Fibroblast of skin of abdomen (primary cell): ENCODE measurements around the gene GRAMD1B.

ENCODE experiments used
- DNase-seq: peaks from one replicate; pipeline ENCODE4 v3.0.0-alpha.2; 2013

GRAMD1B gene

GRCh38 chr11:123537726-123538125, 107.7 kb downstream of the GRAMD1B start:
- no peak for DNase-seq

DNA sequence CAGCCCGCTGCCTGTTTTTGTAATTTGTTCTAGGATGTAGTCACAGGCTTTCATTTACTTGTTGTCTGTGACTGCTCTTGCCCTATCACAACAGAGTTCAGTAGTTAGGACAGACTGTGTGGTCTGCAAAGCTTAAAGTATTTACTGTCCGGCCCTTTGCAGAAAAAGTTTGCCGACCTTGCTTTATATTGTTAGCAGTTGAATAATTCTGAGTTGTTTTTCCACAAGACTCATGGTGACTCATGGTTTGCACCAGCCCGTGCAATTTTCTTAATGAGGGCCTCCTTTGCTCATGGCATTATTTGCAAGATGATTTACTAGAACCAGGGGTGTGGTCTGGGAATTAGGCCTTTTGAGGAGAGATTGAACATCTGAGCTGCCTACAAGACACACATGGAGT, 113.7 kb downstream of the GRAMD1B start:
- peak; percentile 69 for DNase-seq

- no peak for DNase-seq
Measured at GRCh38 chr11:123544631-123545375, 114.7 kb downstream of the GRAMD1B start.

- DNase-seq: no peak
Measured at GRCh38 chr11:123545726-123546270, 115.7 kb downstream of the GRAMD1B start.

- DNase-seq: peak; percentile 66
Measured at GRCh38 chr11:123546515-123546914, 116.4 kb downstream of the GRAMD1B start.

DNA sequence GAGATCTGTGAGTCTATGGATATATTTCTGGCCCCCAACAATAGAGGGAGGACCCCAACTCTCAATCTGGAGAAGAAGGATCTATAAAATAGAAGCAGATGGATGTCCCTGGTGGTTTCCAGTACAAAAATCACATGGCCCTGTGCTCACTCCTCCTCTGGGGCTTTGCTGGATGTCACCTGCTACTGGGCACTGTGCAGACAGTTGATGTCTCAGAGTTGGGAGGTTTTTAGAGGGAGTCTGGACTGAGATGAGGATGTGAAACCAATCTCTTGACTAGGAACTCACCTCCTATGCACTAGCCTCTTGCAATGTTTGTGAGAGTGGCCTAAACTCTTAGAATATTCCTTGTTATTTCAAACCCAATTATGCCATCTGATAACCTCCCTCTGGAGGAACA, 117.1 kb downstream of the GRAMD1B start:
- no peak for DNase-seq

DNA sequence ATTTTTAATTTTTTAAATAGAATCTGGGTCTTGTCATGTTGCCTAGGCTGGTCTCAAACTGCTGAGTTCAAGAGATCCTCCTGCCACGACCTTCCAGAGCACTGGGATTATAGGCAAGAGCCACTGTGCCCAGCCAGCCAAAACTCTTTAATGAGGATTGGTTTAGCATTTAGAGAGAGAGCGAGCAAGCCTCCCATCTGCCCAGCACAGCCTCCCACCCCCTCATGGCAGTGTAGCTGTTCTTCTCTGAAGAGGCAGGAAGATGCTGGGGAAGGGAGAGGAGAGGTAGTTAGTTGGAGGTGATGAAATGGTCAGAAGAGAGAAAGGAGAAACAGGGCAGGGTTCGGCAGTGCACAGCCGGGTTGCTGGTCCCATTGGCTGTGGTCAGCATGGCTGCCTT, 118.7 kb downstream of the GRAMD1B start:
- DNase-seq: no peak

DNA sequence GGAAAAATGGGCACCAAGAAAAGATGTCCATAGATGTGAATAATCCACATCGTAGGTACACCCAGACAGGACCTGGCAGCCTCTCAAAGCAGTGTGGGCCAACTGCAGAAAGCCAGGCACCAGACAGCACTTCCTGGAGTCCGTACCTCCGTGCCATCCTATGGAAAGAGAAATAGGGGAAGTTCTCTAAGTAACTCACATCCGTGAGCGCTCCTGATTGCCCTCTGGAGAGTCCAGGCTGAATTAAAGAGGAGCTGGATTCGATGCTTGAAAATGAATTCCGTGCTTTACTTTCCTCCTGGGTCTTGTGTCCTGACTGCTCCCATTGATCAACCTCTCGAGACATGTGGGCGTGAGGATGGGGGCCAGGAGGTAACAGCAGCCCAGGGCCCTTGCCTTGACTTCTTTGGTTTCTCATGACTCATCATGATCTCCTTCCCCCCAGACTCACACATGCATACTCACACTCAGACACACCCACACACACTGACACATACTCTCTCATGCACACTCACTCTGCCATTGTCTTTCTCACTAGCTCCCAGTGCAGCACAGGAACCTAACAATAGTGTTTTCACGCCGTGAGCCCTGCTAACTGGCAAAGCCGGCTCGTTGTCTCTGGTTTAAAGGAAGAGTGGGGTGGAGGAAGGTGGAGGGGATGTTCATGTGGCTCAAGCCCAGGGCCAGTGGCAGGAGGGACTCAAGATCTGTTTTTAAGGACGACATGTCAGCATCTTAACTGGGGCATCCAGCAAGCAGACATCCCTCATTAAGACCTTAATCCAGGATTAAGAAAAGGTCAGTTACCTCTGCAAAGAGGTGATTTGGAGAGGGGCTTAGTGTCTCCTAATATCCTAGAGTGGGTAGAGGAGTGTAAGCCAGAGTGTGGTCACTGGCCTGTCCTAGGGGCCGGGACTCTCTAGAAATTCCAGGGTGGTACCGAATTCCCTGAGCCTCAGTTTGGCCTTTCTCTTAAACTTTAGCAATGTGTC, 120.2 kb downstream of the GRAMD1B start:
- peak; percentile 28 for DNase-seq

DNA sequence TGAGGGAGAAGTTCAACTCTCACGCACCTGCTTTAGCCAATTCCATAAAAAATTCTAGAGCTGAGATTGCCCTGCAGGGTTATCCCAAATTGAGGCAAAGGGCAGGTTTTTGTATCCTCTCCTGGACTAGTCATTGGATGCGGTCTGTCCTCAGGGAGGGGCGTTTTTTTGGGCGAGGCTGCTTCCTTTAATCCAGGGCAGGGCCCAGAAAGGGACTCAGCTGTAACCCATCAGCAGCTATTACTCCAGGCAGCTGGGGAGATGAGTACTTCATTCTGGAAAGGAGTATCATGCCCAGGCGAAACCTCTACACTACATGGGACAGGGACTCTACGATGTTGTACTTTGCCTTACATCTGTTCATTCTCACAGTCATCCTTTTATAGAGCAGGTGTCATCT, 121.0 kb downstream of the GRAMD1B start:
- no peak for DNase-seq

DNA sequence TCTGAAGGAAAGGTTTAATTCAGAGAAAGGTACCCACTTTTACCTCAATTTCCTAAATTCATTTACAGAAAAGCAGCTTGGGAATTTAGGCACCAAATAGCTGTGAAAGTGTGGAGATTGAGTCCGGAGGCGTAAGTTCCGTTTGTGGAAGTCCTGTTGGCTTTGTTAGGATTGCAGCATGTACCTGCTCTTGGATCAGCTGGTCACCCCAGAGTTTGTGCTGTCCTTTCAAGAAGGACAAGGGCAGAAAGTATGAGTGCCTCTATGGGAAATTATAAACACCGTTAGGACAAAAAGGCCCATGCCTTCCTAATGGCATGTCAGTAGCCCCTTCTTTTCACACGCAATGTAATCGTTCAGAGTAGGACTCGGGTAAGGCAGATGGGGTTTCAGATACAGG, 126.6 kb downstream of the GRAMD1B start:
- DNase-seq: no peak

DNA sequence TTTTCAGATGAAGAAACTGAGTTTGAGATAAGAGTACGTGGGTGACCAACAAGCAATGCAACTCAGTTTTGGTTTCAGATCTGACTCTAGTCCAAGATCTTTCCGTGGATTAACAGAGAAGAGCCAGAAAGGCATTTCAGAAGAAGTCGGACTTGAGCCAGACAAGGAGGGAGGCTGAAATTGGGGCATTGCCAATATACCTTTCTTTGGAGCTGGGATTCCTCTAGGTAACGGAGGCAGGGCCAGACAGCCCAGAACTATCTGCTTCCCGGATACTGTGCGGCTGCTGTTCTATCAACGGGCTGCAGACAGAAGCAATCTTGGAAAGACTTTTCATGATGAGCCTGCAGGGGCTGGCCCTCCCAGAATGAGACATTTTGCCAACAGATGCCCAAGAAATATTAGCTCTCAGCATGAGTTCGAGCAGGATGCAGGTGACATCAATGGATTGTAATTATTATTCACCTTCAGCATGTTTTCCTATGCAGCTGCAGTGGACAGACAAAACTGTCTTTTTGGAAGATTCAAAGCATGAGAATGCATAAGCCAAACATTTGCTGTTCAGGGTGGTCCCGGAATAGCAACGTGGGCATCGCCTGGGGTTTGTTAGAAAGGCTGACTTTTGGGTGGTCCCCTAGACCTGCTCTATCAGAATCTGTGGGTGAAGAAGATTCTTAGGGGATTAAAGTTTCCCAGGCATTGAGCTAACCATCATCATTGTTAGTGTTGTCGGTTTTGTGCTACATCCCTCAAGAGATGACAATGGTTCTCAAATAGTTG, 128.7 kb downstream of the GRAMD1B start:
- no peak for DNase-seq

GRCh38 chr11:123559523-123559955, 129.5 kb downstream of the GRAMD1B start:
- DNase-seq: no peak

DNA sequence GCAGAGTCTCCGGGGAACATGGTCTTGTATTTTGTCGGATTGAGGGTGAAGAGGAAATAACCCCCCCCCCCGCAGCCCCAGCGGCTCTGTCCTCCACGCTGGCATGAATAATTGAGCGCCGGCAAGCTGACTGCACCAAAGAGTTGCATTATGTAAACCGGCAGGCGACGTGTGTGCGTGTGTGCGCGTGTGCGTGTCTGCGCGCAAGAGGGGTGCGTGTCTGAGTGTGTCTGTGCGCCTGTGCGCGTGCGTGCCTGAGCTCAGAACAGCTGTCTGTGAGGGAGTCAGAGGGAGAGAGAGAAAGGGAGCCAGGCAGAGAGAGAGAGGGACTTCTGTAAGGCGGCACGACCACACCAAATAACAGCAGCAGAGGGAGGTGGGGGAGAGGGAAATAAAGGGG, 129.9 kb downstream of the GRAMD1B start:
- DNase-seq: peak; percentile 81

DNA sequence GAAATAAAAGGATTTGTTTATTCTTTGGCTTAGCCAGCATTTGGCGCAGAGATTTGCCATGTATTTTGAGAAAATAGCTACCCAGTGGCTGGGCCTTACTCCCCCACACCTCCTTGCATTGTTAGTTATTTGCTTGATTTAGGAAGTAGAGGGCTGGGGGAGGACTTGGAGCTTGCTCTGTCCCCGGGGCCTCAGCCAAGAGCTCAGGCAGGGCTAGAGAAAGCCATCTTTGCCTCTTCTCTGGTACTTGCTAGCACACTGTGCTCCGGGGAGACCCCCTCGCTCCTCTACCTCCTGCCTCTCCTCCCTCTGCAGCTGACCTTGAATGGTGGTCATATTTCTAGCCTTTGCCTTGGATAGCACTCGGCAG, 131.3 kb downstream of the GRAMD1B start:
- DNase-seq: no peak

GRCh38 chr11:123562158-123562557, 132.1 kb downstream of the GRAMD1B start:
- no peak for DNase-seq

DNA sequence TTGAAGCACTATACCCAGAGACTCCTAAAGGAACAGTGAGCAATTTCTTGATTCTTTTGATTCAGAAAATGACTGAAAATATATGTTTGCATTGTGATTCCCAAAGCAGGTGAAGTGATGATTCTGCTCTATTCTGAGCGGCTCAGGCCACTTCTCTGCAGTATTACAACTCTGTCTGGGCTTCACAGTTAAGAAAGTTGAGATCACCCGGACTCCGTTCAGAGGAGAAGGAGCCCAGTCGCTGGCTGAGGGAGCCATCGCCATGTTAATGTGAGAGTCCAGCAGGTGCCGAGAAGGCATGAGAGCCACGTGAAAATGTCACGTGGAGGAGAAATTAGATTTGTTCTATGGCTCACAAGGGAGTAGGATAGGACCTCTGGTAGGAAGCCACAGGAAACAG, 132.8 kb downstream of the GRAMD1B start:
- no peak for DNase-seq

GRCh38 chr11:123564221-123564620, 134.2 kb downstream of the GRAMD1B start:
- DNase-seq: no peak

DNA sequence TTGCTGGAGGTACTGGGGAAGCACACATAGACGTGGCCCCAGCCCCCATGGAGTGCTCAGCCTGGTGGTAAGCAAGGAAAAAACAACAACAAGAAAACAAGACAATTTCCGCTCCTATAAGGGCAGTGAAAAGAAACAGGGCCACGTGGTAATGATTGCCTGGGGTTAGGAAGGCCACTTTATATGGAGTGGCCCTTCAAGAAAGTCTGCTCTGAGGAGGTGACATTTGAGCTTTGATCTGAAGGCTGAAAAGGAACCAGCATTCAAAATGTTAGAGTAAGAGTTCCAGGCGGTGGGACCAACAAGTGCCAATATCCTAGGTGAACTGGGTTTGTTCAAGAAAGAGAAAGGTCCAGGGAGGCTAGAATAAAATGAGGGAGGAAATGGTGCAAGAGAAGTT, 136.8 kb downstream of the GRAMD1B start:
- no peak for DNase-seq

DNA sequence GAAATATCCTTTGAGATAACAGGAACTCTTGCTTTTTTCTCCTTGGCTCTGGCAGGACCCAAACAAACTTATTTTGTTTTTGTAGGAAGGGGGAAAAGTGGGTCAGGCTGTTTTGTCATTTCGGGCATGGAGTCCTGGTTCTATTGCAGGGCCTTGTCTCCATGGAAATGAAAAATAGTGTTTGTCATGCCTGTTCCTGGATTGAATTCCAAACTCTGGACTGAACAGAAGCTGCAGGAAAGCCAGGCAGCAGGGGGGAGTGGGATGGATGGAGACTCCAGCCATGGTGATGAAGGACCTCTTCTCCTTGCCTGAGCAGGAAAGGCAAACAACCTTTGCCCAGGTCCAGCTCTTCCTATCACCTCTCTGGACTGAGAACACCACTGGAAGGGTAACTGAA, 137.4 kb downstream of the GRAMD1B start:
- no peak for DNase-seq

- no peak for DNase-seq
Measured at GRCh38 chr11:123568367-123568870, 138.3 kb downstream of the GRAMD1B start.

DNA sequence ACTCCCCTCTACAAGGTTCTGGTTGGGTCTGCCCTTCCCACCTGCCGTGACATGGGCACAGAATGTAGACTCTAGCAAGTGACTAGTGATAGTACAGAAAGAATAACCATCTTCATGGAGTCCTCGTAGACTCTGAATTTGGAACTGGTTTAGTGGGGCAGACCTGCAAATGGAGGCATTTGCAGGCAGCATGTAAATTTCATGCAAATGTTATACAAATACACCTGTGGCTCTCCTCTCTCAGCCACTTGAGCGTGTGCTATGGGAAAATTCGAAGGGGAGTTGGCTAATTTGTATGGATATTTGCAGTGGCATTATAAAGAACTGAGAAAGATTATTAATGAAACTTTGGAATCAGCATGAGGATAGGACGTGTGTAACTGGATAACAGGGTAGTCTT, 139.3 kb downstream of the GRAMD1B start:
- DNase-seq: no peak

GRCh38 chr11:123570939-123571580, 141.0 kb downstream of the GRAMD1B start:
- DNase-seq: no peak
